CD4-positive, alpha-beta T cell treated with Interferon alpha-2 for 1 hour (primary cell): ENCODE data around the gene IFNA2.
"Not testable (repeated sequence)": the region's sequence is repeated elsewhere in the genome, so short reads cannot be mapped to it uniquely, and the experiment has no call there.

Source experiments
- DNase-seq, 2 donors: peaks; one replicate each; pipeline ENCODE4 v3.0.0-alpha.2; 2020 to 2022

The IFNA2 gene

GRCh38 chr9:21381448-21382339, 3.5 kb downstream of the IFNA2 start:
- peak; percentile 39 to 60 for DNase-seq

- DNase-seq: not testable (repeated sequence)
Measured at GRCh38 chr9:21371467-21371866, 13.7 kb downstream of the IFNA2 start.

GRCh38 chr9:21367957-21368356, 17.2 kb downstream of the IFNA2 start, which contains the start of gene IFNA13:
IFNA13 (minus strand) TSS chr9:21368057; CDS start chr9:21368010, 47 bp downstream.
- DNase-seq: no peak

- DNase-seq: not testable (repeated sequence)
Measured at GRCh38 chr9:21367169-21367568, 18.0 kb downstream of the IFNA2 start.

- no peak for DNase-seq
Measured at GRCh38 chr9:21362287-21362686, 22.9 kb downstream of the IFNA2 start.

GRCh38 chr9:21357479-21358460, 27.4 kb downstream of the IFNA2 start:
- peak in 1 of 2 donors; percentile 33 for DNase-seq

- DNase-seq: no peak
Measured at GRCh38 chr9:21350787-21351186, 34.4 kb downstream of the IFNA2 start, which contains the start of gene IFNA6. IFNA6 (minus strand) TSS chr9:21350887; CDS start chr9:21350887, 0 bp downstream.

- DNase-seq: no peak
Measured at GRCh38 chr9:21348430-21348970, 36.7 kb downstream of the IFNA2 start.

GRCh38 chr9:21340735-21341134, 44.5 kb downstream of the IFNA2 start:
- DNase-seq: no peak

- DNase-seq: no peak
Measured at GRCh38 chr9:21336457-21336856, 48.7 kb downstream of the IFNA2 start.

- DNase-seq: peak; percentile 87 to 89
Measured at GRCh38 chr9:21334701-21335632, 50.2 kb downstream of the IFNA2 start, which contains the start of gene KLHL9. KLHL9 (minus strand) TSS chr9:21335404; CDS start chr9:21334859, 545 bp downstream.
